HPDE6-E6E7 (cell line): Measurements from ENCODE around the gene ADGRG3.
"Not testable (repeated sequence)": the region's sequence is repeated elsewhere in the genome, so short reads cannot be mapped to it uniquely, and the experiment has no call there.

ENCODE experiments used
- DNase-seq: peaks from one replicate; pipeline ENCODE4 v3.0.0; 2011; ENCODE audit warnings: missing footprints; ENCODE audit errors: extremely low spot score

Gene ADGRG3

DNA sequence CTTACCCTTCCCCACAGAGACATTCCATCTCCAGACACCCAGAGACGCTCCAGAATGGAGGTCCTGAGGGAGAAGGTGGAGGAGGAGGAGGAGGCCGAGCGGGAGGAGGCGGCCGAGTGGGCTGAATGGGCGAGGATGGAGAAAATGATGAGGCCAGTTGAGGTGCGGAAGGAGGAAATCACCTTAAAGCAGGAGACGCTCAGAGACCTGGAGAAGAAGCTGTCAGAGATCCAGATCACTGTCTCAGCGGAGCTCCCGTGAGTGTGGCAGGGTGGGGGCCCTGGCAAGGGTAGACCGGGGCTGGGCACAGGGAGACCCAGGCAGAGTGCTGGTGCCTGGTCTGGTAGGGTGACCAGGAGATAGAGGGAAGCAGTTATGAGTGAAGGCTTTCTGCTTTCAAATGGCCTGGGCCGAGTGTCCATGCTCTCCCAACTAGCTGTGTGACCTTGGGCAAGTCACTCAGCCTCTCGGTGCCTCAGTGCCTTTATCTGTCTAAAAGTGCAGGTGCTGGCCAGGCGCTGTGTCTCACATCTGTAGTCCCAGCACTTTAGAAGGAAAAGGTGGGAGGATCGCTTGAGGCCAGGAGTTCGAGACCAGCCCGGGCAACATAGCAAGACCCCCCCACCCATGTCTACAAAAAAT, 29.9 kb downstream of the ADGRG3 start:
- DNase-seq: no peak

- no peak for DNase-seq
These were observed 30.8 kb downstream of the ADGRG3 start for GRCh38 chr16:57698812-57699405.

DNA sequence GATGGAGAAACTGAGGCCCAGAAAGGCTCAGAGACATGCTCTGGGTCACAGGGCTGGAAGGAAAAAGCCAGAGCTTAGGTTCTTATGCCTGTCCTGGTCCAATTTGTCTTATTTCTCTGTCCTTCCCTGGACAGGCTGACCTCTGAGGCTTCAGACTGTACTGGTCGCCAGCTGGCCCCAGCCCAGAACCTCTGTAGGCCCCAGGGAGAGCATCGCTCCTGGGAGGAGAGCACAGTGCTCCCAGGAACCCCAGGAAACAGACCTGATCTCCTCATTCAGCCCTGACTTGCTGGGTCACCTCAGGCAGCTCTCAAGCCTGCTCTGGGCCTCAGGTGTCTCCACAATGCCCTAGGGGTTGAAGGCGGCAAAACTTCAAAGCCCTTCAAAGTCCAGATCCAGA, 31.4 kb downstream of the ADGRG3 start:
- DNase-seq: no peak

DNA sequence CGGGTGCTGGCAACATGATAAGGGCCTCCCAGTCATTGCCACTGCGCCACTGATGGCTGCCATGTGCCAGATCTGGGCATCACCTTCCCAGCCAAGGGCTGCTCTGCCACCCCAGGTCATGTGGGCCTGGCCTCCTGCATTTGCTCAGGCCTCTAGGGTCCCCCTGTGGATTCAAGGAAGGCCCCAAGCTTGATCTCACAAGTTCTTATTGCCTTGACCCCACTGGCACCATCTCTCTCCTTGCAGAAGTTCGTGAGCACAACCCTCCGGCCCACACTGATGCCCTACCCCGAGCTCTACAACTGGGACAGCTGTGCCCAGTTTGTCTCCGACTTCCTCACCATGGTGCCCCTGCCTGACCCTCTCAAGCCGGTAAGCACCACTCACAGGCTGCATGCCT, 31.8 kb downstream of the ADGRG3 start:
- no peak for DNase-seq

GRCh38 chr16:57700781-57701551, 32.9 kb downstream of the ADGRG3 start:
- DNase-seq: no peak

GRCh38 chr16:57701759-57702371, 33.8 kb downstream of the ADGRG3 start:
- DNase-seq: no peak

GRCh38 chr16:57703416-57704010, 35.4 kb downstream of the ADGRG3 start:
- DNase-seq: no peak

DNA sequence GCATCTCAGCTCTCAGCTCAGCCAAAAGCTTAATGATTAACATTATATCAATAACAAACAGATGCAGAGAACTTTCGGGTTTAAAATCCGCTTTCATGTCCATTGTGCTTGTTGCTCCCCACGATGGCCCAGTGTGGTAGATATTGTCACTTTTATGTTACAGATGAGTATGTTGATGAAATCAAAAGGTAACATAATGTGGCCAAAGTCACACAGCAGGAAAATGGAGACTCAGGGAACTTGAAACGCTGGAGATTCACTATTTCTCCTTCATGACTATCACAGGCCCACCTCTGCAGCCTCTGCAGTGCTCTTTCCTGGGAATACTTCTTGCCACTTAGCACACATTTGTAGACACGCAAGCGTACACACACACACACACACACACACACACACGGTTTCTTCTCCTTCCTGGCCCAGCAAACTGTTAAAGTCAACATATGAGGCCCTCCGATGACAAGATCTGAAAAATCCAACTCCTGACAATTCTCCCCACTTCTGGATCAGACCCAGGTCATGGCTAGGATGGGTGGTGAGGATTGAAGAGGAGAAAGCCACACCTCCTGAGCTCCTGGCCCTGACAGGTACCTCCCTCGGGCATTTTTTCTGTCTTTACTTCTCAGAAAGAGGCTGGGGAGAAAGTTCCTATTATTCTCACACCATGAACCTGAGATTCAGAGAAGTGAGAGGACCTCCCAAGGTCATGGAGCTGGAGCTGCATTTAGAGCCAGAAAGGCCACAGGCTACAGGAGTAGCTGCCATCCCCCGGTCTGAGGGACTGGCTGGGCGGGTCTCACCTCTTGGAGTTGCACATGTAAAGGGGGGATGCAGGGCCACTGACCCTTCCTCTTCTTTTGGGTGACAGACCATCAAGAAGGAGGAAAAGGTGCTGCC, 36.2 kb downstream of the ADGRG3 start:
- no peak for DNase-seq

DNA sequence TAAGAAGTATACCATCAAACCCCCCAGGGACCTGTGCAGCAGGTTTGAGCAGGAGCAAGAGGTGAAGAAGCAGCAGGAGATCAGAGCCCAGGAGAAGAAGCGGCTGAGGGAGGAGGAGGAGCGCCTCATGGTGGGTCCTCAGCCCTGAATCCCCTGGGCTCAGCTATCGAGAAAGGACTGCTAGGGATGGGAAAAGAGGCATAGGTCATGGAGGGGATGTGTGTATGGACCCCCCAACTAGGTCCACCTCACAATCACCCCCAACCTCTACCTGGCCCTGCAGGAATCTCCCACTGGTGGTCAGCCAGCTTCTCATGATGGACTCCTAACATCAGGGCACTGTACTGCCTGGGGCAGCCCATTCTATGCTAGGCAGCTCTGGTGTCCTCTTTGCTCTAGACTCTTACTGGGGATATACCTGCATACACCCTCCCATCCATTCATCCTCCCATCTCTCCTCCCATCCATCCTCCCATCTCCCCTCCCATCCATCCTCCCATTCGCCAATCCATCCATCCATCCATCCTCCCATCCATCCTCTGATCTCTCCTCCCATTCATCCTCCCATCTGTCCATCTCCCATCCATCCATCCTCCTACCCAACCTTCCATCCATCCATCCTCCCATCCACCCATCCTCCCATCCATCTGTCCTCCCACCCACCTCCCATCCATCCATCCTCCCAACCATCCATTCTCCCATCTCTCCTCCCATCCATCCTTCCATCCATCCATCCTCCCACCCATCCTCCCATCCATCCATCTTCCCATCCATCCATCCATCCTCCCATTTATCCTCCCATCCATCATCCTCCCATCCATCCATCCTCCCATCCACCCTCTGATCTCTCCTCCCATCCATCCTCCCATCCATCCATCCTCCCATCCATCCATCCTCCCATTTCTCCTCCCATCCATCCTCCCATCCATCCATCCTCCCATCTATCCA, 37.1 kb downstream of the ADGRG3 start:
- DNase-seq: no peak

DNA sequence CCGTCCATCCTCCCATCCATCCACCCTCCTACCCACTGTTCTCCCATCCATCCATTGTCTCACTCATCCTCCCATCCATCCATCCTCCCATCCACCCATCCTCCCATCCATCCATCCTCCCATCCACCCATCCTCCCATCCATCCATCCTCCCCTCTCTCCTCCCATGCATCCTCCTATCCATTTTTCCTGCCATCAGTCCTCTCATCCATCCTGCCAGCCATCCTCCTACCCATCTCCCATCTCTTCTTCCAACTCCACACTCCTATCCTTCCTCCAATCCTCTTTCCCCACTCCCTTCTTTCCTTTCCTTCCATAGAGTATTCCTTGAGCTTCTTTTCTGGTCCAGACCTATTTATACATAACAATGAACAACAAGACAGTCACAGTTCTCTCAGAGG, 38.6 kb downstream of the ADGRG3 start:
- no peak for DNase-seq

DNA sequence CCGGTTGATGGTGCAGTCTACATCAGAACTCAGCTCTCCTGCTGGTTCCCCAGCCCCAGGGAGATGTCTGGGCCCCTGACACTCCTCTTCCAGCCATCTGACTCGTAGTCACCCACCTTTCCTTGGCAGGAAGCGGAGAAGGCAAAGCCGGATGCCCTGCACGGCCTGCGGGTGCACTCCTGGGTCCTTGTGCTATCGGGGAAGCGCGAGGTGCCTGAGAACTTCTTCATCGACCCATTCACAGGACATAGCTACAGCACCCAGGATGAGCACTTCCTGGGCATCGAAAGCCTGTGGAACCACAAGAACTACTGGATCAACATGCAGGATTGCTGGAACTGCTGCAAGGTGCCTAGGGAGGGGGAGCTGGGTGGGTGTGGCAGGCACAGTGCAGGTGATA, 39.2 kb downstream of the ADGRG3 start:
- no peak for DNase-seq

DNA sequence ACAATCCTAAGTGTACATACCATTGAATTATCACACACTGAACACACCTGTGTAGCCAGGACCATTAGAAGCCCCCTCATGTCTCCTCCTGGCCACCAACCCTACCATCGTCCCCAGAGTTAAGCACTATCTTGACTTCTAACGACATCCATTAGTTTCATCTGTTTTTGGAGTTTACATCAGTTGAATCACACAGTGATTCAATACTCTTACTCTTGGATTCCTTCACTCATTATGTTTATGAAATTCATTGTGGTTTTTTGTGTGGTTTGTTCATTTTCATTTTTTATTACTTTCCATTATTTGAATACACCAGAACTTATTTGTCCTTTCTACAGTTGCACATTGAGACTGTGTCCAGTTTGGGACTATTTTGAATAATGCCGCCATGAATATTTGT, 40.1 kb downstream of the ADGRG3 start:
- DNase-seq: no peak

- no peak for DNase-seq
These were observed 41.6 kb downstream of the ADGRG3 start for GRCh38 chr16:57709663-57710062.

- DNase-seq: no peak
These were observed 43.2 kb downstream of the ADGRG3 start for GRCh38 chr16:57711346-57711745.

DNA sequence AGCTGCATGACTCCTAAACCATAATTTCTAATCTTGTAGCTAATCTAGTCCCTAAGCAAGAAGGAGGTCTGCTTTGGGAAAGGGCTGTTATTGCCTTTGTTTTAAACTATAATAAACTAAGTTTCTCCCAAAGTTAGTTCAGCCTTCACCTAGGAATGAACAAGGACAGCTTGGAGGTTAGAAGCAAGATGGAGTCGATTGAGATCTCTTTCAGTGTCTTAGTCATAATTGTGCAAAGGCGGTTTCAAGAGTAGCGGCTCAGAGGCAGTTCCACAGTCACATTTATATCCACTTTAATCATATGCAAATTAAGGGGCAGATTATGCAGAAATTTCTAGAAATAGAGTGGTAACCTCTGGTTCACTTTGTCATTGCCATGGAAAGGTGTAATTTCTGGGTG, 43.9 kb downstream of the ADGRG3 start:
- no peak for DNase-seq

GRCh38 chr16:57712569-57712968, 44.5 kb downstream of the ADGRG3 start:
- not testable (repeated sequence) for DNase-seq

DNA sequence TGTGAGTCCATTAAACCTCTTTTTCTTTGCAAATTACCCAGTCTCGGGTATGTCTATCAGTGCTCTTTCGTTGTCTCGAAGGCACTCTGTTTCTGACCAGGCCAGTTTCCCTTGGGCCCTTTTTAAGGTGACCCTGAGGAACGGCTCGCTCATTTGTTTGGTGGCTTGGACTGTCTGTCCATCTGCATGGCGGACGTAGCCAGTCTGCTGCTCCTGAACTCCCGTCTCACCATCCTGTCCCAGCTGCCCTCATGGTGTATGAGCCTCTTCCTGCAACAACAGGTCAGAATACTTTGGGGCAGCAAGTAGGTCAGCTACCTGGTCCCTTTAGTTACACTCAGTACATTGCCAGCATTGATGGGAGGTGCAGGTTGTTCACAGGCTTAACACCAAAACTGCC, 45.5 kb downstream of the ADGRG3 start:
- DNase-seq: no peak

GRCh38 chr16:57714047-57714446, 45.9 kb downstream of the ADGRG3 start:
- no peak for DNase-seq

DNA sequence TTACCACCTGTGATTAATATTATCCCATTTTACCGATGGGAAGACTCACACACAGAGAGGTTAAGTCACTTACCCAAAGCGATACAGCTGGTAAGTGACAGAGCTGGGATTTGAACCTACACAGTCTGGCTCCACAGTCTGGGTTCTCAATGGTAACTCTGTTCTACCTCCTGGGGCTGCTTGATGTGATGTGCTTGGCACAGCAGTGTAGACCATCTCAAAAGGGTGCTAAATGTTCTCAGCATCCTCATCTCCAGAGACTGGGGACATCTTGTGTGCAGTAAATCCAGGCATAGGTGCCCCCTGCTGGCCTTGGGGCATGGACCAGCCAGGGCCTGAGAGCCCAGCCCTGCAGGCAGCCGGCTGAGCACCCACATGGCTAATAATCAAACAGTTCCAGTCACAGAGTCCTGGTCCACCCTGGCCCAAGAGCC, 52.1 kb downstream of the ADGRG3 start:
- peak; percentile 65 for DNase-seq
